NCI-H774 (cell line): Measurements from ENCODE around the gene OR2L8.
"Not testable (repeated sequence)": the region's sequence is repeated elsewhere in the genome, so short reads cannot be mapped to it uniquely, and the experiment has no call there.

ENCODE experiments used
- DNase-seq: peaks from one replicate; lab custom pipeline; 2025; lab: John Stamatoyannopoulos, UW

OR2L8 gene, protein sequence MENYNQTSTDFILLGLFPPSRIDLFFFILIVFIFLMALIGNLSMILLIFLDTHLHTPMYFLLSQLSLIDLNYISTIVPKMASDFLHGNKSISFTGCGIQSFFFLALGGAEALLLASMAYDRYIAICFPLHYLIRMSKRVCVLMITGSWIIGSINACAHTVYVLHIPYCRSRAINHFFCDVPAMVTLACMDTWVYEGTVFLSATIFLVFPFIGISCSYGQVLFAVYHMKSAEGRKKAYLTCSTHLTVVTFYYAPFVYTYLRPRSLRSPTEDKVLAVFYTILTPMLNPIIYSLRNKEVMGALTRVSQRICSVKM

GRCh38 chr1:247948558-247948957 is at the start of gene OR2L8:
OR2L8 (plus strand) TSS chr1:247948858; CDS start chr1:247948858, 0 bp downstream.
- DNase-seq = no peak

GRCh38 chr1:247904122-247904521 is 44.5 kb upstream of the OR2L8 start:
- no peak for DNase-seq

GRCh38 chr1:247905181-247905580 is 43.5 kb upstream of the OR2L8 start:
- DNase-seq = no peak

DNA sequence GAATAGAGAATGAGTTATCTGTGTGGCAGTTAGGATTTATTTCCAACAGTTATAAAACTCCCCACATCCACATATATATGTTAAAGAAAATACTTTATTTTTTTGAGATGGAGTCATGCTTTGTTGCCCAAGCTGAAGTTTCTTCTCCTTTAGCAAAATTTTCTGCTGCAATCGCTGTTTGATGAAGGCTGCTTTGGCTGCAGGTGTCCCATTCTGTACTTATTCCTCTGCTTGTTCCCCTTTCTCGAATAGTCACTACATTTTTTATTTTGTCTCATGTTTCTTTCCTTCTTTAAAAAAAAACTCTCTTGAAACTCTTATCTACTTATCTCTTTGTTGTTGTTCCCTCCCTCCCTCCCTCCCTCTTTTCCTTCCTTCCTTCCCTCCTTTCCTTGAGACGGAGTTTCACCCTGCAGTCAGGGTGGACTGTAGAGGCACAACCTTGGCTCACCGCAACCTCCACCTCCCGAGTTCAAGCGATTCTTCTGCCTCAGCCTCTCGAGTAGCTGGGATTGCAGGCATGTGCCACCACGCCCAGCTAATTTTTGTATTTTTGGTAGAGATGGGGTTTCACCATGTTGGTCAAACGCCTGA is 42.7 kb upstream of the OR2L8 start:
- DNase-seq = no peak

GRCh38 chr1:247906504-247907047 is 42.1 kb upstream of the OR2L8 start:
- DNase-seq = no peak

DNA sequence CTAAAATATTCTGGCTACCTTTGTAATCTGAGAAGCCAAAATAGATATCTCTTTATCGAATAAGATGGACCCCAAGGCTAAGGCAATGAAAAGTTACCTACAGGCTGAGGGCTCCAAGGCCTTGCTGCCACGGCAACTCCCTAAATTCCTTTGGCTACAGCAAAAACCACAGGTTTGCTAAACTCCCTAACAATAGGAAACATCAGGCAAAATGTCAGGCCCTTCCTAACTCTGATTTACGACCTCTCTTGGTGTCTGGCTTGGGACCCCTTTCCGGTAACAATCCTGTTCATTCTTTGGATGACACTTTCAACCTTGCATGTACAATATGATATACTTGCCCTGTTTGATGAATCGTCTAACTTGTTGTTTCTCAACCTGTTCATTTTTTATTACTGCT is 39.9 kb upstream of the OR2L8 start:
- no peak for DNase-seq

- no peak for DNase-seq
These were observed 34.9 kb upstream of the OR2L8 start for GRCh38 chr1:247913786-247914185.

GRCh38 chr1:247914941-247915662 is 33.6 kb upstream of the OR2L8 start:
- DNase-seq = no peak

DNA sequence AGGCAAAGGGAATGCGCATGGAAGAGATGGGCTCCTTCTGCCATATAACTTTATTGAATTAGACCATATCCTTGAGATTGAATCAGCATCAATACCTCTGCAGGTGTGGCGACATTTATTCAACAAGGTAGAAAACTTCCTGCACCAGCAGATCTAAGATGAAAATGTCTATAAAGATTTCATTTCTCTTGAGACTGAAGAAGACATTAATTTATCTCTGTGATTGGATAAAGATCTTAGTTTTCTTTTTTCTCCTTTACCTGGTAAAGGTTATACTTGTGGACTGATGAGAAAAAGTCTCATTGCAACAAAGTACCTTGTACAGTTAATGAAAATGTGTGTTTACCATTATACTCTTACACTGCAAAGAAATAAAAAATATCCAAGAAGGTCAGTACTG is 28.7 kb upstream of the OR2L8 start, which contains the start of gene OR2T8:
Gene OR2T8, plus strand, starts transcription at position 301 of the 400 bp plus-strand sequence. CDS start 766 bp downstream, outside the sequence.
- DNase-seq = no peak

GRCh38 chr1:247923941-247924340 is 24.7 kb upstream of the OR2L8 start:
- DNase-seq = no peak

- DNase-seq = no peak
These were observed 23.8 kb upstream of the OR2L8 start, which contains the start of gene OR2AJ1 for GRCh38 chr1:247924868-247925267. OR2AJ1 (plus strand) TSS chr1:247924889; CDS start chr1:247933769, 8,880 bp downstream.

DNA sequence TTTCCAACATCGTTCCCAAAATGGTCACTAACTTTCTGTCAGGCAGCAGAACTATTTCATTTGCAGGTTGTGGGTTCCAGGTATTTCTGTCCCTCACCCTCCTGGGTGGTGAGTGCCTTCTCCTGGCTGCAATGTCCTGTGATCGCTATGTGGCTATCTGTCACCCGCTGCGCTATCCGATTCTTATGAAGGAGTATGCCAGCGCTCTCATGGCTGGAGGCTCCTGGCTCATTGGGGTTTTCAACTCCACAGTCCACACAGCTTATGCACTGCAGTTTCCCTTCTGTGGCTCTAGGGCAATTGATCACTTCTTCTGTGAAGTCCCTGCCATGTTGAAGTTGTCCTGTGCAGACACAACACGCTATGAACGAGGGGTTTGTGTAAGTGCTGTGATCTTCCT is 14.7 kb upstream of the OR2L8 start:
- no peak for DNase-seq

DNA sequence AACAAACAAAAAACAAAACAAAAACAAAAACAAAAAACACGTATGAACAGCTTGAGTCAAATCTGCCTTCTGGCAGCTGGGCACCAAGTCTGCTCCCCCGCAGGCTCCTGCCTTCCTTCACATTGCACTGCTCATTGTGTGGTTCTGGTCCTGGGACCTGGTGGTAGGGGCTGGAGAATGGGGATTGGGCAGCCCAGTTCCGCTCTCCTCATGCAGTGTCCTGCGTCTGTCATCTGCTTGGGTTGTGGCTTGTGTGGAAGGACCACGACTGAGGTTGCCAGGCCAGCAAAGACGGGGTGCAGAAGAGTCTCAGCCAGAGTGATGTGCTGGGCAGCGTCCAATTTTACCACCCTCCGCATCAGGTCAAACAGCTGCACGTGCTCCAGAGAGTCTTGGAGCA is 12.9 kb upstream of the OR2L8 start:
- no peak for DNase-seq

- DNase-seq = no peak
These were observed 12.2 kb upstream of the OR2L8 start for GRCh38 chr1:247936415-247936814.

- not testable (repeated sequence) for DNase-seq
These were observed 11.5 kb upstream of the OR2L8 start for GRCh38 chr1:247936965-247937734.

DNA sequence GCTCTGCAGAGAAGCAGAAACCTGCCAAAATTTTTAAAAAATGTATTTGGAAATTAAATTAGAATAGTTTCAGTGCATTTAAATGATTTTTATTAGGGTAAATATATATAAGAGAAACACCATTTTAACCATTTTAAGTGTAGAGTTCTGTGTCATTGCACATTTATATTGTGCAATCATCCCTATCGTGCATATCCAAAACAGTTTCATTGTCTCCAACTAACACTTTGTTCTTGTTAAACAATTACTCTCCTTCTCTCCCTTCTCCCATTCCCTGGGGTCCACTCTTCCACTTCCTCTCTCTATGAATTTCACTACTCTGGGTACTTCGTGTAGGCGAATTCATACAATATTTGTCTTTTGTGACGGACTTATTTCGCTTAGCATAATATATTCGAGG is 6.0 kb upstream of the OR2L8 start:
- no peak for DNase-seq

DNA sequence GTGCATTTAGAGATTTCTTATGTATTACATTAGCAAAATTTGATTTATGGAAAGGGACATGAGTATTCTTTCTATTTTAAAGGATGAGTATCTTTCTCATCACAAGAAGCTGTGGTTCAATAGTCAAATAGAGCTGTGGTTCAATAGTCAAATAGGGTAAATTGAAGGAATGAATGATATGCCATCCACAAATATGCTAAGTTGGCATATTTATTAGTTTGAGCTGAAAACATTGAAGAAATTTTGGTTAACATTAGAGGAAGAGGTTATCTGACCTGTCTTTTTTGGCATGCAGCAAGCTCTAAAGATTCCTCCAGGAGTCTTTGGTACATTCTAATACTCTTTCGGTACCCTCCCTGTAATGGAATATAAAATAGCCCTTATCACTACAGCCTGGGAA is 4.8 kb downstream of the OR2L8 start:
- no peak for DNase-seq

GRCh38 chr1:247961791-247962190 is 13.1 kb downstream of the OR2L8 start:
- no peak for DNase-seq

DNA sequence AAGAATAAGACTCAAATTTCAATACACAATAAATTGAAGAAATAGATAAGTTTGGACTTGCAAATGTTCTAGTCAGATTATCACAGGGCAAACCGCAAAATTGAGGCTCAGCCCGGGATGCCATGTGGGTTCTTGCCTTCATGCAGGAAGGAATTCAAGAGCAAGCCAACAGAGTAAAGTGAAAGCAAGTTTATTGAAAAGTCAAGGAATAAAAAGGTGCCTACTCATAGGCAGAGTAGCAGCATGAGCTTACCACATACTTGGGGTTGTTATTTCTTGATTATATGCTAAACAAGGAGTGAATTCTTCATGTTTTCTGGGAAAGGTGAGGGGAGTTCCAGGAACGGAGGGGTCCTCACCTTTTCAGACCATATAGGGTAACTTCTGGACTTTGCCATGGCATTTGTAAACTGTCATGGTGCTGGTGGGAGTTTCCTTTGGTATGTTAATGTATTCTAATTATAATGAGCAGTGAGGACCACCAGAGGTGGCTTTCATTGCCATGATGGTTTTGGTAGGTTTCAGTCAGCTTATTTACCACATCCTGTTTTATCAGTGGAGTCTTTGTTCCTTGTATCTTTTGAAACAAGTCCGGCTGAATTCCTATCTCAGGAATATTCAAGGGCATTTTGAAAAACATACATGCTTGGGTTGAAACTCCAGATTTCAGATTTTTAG is 14.4 kb downstream of the OR2L8 start:
- DNase-seq = no peak

DNA sequence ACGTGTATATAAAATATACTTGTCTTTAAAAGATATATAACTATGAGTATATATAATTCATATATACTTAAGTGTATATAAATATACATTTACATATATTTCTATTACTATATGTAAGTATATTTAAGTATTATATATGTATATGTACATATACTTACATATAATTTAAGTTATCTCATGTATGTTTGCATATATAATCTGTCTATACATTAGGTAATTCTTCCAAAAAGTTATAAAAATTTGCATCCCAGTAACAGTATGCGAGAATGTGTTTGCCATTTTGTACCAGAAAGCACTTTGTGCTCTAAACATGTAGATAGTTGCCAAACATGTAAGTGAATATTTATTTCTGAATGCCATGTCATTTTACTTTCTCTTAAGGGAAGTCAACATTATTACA is 16.3 kb downstream of the OR2L8 start, which contains the start of gene OR2AK2:
Gene OR2AK2, plus strand, starts transcription at position 301 of the 400 bp plus-strand sequence. CDS start 144 bp downstream, outside the sequence.
- no peak for DNase-seq

GRCh38 chr1:247966532-247967204 is 18.0 kb downstream of the OR2L8 start:
- DNase-seq = no peak
